Ascending aorta (tissue), 2 donors: ENCODE data around the gene POMGNT1. TPM values are rescaled to one million over a fixed set of nuclear protein-coding genes. Genes with fewer than 3 reads are reported as not detected.

Experiments
- DNase-seq, 2 donors: peaks; one replicate each; pipeline ENCODE4 v3.0.0-alpha.2; 2019; ENCODE audit warnings: low spot score in 2 of 2
- H3K27ac ChIP-seq, 2 donors: fragments of 200-600 bp; sonication (generic); one replicate each; pipeline ENCODE4 v1.5.1; 2016 to 2017; ENCODE audit warnings: mild to moderate bottlenecking in 1 of 2
- H3K27me3 ChIP-seq: fragments of 200-600 bp; sonication (generic); one replicate; pipeline ENCODE4 v1.5.1; 2017
- H3K36me3 ChIP-seq, 2 donors: fragments of 200-600 bp; sonication (generic); one replicate each; pipeline ENCODE4 v1.5.1; 2016
- H3K4me1 ChIP-seq, 2 donors: fragments of 200-600 bp; sonication (generic); one replicate each; pipeline ENCODE4 v1.5.1; 2016 to 2017; ENCODE audit warnings: mild to moderate bottlenecking in 1 of 2
- H3K4me3 ChIP-seq, 2 donors: fragments of 200-600 bp; sonication (generic); one replicate each; pipeline ENCODE4 v1.5.1; 2016 to 2017; ENCODE audit warnings: mild to moderate bottlenecking in 1 of 2
- H3K9me3 ChIP-seq, 2 donors: fragments of 200-600 bp; sonication (generic); one replicate each; pipeline ENCODE4 v1.5.1; 2016
- intact Hi-C: fragments of 100-400 bp; cut with DNase I; formaldehyde crosslinking; loops from one replicate; pipeline ENCODE4 v1.15.1; 2023
- total RNA-seq: library from RNA; depleted of rRNA; stranded (reverse); fragments of >200 nt; gene quantifications from one replicate; pipeline ENCODE4 v1.1.0, GENCODE V29; 2016
- TF ChIP-seq, protein P1 (sequence below), 3 experiments: fragments of 200-600 bp in 2 of 3; fragments of 450-650 bp in 1 of 3; sonication (generic) in 2 of 3; IDR thresholded peaks; one replicate each; pipeline ENCODE4 v1.5.1; 2016 to 2019; ENCODE audit warnings: antibody characterized with exemption in 3 of 3, mild to moderate bottlenecking in 1 of 3, moderate library complexity in 1 of 3

The POMGNT1 gene
- total RNA-seq, 1 donor from 2014 or later: 122 TPM

GRCh38 chr1:46211051-46211450 lies 12.8 kb upstream of the POMGNT1 start:
- no peak for DNase-seq
- Histone ChIP-seq H3K27ac (no peak overlapping the region), H3K4me1 (peaks cover 0 to 3% of the 10 kb centered on the region in 2 donors), H3K9me3 (no peaks in the 10 kb centered on the region), H3K36me3 (peaks cover 4 to 6% of the 10 kb centered on the region in 2 donors), H3K27me3 (no peaks in the 10 kb centered on the region), H3K4me3 (no peak overlapping the region)
- TF ChIP-seq, protein P1, sequence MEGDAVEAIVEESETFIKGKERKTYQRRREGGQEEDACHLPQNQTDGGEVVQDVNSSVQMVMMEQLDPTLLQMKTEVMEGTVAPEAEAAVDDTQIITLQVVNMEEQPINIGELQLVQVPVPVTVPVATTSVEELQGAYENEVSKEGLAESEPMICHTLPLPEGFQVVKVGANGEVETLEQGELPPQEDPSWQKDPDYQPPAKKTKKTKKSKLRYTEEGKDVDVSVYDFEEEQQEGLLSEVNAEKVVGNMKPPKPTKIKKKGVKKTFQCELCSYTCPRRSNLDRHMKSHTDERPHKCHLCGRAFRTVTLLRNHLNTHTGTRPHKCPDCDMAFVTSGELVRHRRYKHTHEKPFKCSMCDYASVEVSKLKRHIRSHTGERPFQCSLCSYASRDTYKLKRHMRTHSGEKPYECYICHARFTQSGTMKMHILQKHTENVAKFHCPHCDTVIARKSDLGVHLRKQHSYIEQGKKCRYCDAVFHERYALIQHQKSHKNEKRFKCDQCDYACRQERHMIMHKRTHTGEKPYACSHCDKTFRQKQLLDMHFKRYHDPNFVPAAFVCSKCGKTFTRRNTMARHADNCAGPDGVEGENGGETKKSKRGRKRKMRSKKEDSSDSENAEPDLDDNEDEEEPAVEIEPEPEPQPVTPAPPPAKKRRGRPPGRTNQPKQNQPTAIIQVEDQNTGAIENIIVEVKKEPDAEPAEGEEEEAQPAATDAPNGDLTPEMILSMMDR (IDR thresholded peaks at IDR 0.05): no peak
- intact Hi-C loops: no loop called here

DNA sequence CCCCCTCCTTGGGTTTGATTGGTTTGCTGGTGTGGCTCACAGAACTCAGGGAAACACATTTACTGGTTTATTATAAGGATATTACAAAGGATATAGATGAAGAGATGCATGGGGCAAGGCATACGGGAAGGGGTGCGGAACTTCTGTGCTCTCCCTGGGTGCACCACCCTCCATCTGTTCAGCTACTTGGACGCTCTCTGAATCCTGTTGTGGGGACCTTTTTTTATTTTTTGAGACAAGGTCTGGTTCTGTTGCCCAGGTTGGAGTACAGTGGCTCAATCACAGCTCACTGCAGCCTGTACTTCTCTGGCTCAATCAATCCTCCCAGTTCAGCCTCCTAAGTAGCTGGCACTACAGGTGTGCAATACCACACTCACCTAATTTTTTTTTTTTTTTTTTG lies 12.3 kb upstream of the POMGNT1 start:
- no peaks in the 10 kb centered on the region for H3K27me3 ChIP-seq
- no peak for DNase-seq
- peaks cover 4 to 6% of the 10 kb centered on the region in 2 donors for H3K36me3 ChIP-seq
- intact Hi-C loops: no loop called here
- peaks cover 0 to 6% of the 10 kb centered on the region in 2 donors for H3K4me1 ChIP-seq
- H3K9me3 ChIP-seq: no peaks in the 10 kb centered on the region
- H3K27ac ChIP-seq: no peak overlapping the region
- TF ChIP-seq, protein P1 (IDR thresholded peaks at IDR 0.05): no peak
- H3K4me3 ChIP-seq: no peak overlapping the region

GRCh38 chr1:46206399-46206798 lies 8.2 kb upstream of the POMGNT1 start:
- peaks cover 4 to 6% of the 10 kb centered on the region in 2 donors for H3K36me3 ChIP-seq
- intact Hi-C loops: no loop called here
- TF ChIP-seq, protein P1 (IDR thresholded peaks at IDR 0.05): no peak
- no peak overlapping the region for H3K4me3 ChIP-seq
- no peaks in the 10 kb centered on the region for H3K9me3 ChIP-seq
- H3K4me1 ChIP-seq: peaks cover 0 to 12% of the 10 kb centered on the region in 2 donors
- no peak for DNase-seq
- no peaks in the 10 kb centered on the region for H3K27me3 ChIP-seq
- peak overlapping the region; percentile 90 to 95 for H3K27ac ChIP-seq

DNA sequence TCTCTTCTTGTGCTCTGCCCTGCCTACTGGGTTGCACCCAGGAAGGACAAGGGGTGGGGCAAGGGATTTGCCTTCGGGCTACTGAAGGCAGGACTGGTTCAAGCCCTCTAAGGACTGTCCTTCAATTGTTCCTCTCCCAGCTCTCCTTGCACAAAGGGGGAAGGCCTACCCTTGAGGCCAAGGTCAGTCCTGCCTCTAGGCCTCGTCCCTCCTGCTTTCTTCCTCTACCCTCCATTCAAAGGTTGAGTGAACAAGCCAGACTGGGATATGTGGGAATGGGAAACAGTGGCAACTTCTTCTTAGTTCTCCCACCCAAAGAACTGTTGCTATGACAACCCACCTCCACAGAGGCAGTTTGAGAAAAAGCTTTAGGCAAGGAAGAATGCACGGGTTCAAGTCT lies 7.6 kb upstream of the POMGNT1 start:
- Histone ChIP-seq H3K4me1 (peaks cover 0 to 12% of the 10 kb centered on the region in 2 donors), H3K27ac (peak overlapping the region; percentile 90 to 95), H3K9me3 (no peaks in the 10 kb centered on the region), H3K36me3 (peaks cover 4 to 6% of the 10 kb centered on the region in 2 donors), H3K4me3 (peak overlapping the region in 1 of 2 donors; percentile 83), H3K27me3 (no peaks in the 10 kb centered on the region)
- no peak for DNase-seq
- intact Hi-C loops: no loop called here
- TF ChIP-seq, protein P1 (IDR thresholded peaks at IDR 0.05): no peak

DNA sequence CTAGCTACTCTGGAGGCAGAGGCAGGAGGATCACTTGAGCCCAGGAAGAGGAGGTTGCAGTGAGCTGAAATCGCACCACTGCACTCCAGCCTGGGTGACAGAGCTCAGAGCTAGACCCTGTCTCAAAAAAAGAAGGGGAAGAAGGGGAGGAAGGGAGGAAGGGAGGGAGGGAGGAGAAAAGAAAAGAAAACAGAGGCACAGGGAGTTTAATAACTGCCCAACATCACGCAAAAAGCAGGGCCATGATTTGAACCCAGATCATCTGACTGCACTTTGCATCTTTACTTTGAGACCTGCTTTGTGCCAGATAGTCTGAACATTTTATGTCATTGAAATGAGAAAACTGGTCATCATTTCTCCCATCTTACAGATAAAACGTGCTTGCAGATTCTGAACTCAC lies 6.9 kb upstream of the POMGNT1 start:
- Histone ChIP-seq H3K36me3 (peaks cover 4 to 6% of the 10 kb centered on the region in 2 donors), H3K27me3 (no peaks in the 10 kb centered on the region), H3K4me1 (peaks cover 0 to 12% of the 10 kb centered on the region in 2 donors), H3K9me3 (no peaks in the 10 kb centered on the region), H3K4me3 (peak overlapping the region; percentile 83 to 87), H3K27ac (peak overlapping the region; percentile 90 to 95)
- no peak for DNase-seq
- intact Hi-C loops: no loop called here
- TF ChIP-seq, protein P1 (IDR thresholded peaks at IDR 0.05): no peak

DNA sequence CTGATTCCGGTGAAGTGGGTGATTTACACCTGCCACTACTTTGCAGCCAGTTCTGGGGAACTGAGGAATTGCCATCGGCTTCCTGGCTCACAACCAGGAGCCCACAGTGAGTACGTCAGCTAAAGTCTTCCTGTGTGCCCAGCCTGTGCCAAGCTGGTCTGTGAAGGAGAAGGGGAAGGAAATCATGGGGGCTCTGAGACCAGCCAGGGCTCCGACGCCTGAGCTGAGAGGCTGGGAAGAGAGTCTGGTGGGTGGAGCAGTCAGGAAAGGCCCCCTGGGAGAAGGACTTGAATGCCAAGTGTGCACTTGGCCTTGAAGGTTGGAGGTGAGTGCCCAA lies 6.1 kb upstream of the POMGNT1 start:
- TF ChIP-seq, protein P1 (IDR thresholded peaks at IDR 0.05): no peak
- H3K9me3 ChIP-seq: no peaks in the 10 kb centered on the region
- H3K4me3 ChIP-seq: peak overlapping the region; percentile 83 to 87
- DNase-seq: peak in 1 of 2 donors; percentile 13
- no peaks in the 10 kb centered on the region for H3K27me3 ChIP-seq
- peaks cover 4 to 6% of the 10 kb centered on the region in 2 donors for H3K36me3 ChIP-seq
- H3K4me1 ChIP-seq: peaks cover 0 to 13% of the 10 kb centered on the region in 2 donors
- H3K27ac ChIP-seq: peak overlapping the region; percentile 90 to 95
- intact Hi-C loops: no loop called here
